SH-SY5Y (cell line): ENCODE results near the gene KAT6B.

Experiments used
- GATA2 ChIP-seq: IDR thresholded peaks from 2 replicates; pipeline ENCODE4 v1.6.1; 2011; ENCODE audit warnings: mild to moderate bottlenecking, low read depth, low read length
- GATA3 ChIP-seq: IDR thresholded peaks from 2 replicates; pipeline ENCODE4 v1.6.1; 2011; ENCODE audit warnings: low read depth, mild to moderate bottlenecking, low read length, moderate library complexity

DNA sequence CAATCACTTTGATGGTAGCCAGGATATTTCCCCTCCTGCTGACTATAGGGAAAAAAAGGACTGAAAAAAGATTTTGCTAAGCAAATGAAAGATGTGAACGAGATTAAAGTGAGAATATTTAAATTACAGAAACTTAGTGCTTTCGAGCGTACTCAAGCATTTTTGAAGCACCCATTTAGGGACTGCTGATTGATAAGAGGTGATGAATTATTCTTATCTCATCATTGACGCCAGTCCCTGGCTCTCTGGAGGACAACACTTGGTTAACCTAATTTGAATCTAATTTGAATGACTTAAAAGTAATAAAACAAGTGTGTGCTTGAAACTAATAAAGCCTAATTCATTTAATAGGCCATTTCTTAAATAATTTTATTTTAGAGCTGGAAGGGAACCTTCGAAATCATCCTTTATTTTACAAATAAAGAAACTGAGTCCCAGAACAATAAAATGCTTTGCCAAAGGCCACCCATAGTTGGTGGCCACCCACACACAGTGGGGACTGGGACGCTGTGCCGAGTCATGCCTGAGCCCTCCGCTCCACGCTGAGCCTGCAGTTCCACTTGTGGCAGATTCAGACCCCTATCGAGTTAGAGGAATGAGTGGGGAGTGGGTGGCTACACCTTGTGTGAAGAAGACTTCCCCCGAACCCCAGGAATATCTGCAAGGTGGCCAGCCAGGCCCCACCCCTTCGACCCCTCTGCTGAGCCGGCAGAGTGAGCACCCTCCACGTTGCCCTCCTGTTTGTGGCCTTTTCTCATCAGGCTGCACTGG lies 223.9 kb downstream of the KAT6B start:
- TF ChIP-seq GATA2 (no peak), GATA3 (no peak)
